Activated CD4-positive, alpha-beta T cell treated with anti-CD3 and anti-CD28 coated beads, Interleukin-2, Interleukin-6, amounts not matched to agents 100 ng/mL and 50 ng/mL, durations not matched to agents 16 hours and 8 hours (primary cell): Measurements from ENCODE around the gene GSTM3.

Experiments
- DNase-seq: peaks from one replicate; pipeline ENCODE4 v3.0.0-alpha.2; 2020

Gene GSTM3

DNA sequence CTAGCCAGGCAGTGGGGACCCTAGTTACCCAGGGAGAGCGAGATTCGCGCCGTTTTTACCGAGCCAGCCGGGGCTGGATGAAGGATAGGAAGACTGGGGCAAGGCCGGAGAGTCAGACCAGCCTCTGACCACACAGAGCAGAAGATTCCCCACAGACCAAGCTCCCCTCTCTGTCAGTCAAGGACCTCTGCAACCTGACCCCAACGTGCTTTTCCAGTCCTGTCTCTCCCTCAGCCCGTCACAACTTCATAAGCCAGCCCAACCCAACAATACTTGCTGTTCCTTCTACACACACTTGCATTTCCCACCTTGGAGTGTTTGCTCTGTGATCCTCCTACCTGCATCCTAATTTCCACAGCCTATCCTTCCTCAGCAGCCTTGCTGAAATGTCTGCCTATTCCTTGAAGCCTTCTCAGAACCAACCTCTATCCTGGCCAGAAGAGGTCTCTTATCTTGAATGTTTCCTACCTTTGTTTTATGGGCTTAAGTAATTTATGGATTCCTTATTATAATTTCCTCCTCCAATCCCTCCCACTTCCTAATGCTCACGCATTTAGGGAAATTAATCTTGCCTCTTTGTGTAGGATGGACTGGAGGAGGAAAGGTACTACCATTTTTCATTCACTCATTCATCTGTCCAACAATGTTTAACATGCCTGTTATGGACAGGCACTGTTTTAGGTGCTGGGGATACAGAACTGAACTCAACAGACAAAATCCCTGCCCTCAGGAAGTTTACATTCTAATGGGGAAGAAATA, at the start of gene GSTM3:
Gene GSTM3 (minus strand): TSS at position 424 of the 759 bp plus-strand sequence. CDS start 751 bp downstream, outside the sequence.
- no peak for DNase-seq

DNA sequence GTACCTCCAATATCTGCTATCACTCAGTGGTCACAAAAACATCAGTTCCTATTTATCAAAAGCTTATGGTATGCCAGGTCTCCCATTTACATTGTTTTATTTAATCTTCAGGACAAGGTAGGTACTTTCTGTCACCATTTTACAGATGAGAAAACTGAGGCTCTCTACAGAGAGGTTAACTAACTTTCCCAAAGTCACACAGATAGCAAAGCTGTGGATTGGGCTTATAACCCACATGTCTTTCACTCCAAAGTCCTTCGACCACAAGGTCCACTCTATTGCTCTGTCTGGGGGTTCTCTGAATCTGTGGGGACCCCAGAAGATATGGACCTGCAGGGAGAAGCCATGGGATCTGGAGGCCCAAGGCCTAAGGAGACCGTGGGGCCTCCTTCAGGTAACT, 49.5 kb upstream of the GSTM3 start:
- no peak for DNase-seq

DNA sequence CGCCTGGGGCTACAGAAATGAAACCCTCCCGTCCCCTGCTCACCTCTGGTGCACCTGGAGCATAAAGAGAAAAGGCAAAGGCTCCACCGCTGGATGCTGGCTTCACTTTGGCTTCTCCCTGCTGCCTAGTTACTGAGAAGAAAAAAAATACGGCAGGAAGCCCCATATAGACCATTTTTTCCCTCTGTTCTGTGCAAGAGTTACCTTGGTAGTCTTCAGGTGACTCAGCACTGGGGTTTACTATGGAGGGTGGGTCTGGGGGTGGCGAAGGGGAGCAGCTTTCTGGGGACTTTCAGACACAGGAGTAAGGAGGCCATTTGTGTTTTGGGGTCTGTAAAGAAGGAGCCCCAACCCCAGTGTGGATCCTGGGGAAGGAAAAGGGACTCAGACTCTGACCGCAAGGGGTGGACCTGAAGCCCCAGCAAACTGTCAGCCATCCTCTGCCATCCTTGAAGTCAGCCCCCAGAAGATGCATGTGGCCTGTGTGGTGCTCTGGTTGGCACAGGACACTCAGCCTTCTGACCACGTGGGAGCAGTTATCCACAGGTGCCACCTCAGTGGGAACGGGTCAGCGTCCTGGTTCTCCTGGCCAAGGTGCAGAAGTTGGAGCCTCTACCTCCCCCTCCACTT, 48.8 kb upstream of the GSTM3 start:
- no peak for DNase-seq

DNA sequence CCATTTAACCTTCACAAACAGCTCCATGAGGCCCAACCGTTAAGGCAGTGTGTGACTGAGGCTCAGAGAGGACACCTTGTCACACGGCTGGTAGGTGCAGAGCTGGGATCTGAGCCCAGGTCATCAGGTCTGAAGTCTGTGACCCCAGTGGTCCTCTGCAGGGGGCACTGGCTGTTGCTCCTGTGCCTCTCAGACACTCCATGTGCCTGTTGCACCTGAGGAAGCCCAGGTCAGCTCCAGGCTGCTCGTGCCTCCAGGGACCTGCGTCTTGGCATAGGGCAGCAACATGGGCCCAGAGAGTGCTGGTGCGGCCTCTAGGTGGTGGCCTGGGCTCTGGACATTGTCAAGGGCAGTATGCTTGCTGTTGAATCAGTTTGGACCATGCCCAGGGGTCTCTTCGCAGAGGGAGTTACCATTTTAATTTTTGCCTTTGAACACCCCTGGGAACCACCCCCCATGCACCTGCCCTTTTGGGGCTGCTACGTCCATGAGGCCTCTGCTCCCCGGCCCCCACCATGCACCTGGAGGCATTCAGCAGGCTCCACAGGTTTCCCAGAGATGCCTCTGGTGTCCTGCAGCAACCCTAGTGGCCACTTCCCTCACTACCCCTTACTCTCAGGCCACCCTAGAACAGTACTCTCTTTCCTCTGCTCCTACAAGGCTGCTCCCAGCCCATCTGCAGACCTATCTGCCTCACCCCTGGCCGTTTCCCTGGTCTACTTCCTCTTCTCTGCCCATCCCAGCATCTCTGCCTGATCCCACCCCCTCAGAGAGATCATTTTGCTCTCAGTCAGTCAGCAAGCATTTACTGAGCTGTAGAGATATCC, 48.1 kb upstream of the GSTM3 start:
- no peak for DNase-seq

DNA sequence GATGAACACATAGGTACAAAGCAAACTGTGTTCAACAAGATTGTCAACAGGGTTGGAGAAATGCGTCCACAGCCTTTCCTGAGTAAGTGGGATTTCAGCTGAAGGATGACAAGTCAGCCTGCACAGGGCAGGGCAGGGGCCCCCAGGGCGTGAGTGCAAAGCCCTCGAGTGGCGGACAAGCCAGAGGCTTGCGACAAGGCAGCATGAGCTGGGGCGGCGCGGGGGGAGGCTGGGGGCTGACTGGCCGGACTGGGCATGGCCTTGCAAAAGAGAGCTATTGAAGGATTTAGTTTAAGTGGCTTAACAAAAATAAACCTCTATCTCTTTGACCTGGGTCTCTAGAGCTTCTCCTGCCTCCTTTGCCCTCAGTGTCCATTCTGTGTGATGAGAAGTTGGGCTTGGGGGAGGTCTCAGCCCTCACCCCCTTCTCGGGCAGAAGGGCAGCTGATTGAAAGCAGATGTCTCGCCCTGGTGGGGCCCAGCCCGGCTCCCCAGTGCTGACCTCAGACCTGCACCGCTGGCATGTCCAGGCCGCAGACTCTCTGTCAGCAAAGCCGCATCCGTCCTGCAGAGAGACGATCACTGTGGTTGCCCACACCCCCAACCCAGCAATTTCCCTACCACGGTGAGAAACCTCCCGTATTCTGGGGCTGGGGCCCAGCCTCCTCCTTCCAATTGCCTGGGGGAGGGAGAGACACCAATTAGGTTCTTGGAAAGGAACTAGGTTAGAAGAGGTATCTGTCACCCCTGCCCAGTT, 47.2 kb upstream of the GSTM3 start:
- peak; percentile 32 for DNase-seq

DNA sequence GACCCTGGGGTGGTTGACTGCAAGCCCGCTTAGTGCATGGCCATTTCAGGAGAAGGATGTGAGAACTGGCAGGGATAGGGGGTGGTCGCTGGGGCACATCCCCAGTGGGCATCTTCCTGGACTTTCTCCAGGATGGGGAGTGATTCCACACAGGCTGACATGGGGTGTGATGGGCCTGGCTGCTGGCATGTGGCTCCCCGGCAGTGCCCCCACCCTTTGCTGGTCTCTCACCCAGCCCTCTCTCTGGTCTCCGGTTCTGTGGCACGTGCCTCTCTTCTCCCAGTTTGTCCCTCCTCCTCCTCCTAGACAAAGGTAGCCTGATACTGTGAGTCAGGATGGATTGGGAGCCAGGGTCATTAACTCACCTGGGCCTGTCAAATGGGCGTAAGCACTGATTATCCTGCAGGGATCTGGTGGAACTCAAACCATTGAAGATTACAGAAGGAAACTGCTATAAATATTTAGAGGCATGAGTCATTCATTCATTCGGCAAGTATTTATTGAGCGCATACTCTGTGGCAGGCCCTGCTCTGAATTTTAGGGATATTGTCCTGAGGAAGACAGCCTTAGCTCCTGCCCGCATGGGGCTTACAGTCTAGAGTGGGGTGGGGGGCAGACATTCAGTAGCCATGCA, 46.5 kb upstream of the GSTM3 start:
- no peak for DNase-seq

DNA sequence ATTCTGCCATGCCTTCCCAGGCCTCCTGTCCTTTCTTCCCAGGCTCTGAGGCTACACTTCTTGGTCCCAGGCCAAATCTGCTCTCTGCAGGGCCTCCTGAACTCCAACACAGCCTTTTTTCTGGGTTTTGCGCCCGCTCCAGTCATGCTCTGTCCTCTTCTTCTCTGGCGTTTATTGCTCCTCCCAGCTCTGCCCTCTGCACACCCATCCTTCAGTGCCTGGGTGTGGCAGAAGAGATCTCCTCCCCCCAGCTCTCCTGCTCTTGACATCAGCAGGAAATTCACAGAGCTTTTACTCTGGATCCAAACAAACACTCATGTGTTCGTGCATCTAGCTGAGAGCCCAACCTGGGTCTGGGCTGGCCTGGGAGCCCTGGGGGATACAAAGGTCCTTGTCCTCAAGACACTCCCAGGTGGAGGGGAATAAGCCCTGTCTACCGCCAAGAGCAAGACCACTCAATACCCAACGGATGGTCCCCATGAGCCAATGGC, 45.7 kb upstream of the GSTM3 start:
- DNase-seq: no peak

DNA sequence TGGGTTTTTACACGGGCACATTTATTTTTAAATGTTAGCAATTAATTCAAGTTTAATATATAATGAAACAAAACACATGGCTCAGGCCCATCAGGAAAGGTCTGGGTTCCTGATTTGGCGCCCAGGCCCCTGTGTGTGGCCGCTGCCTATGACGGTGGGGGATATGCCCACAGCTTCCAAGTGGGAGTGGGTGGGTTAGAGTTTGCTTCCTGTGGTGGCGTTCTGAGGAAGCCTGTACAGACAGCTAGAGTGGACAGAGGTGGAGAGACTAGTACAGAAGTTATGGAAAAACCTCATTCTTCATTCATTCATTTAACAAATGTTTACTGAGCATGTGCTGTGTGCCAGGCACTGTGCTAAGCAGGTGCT, 45.3 kb upstream of the GSTM3 start:
- DNase-seq: no peak

DNA sequence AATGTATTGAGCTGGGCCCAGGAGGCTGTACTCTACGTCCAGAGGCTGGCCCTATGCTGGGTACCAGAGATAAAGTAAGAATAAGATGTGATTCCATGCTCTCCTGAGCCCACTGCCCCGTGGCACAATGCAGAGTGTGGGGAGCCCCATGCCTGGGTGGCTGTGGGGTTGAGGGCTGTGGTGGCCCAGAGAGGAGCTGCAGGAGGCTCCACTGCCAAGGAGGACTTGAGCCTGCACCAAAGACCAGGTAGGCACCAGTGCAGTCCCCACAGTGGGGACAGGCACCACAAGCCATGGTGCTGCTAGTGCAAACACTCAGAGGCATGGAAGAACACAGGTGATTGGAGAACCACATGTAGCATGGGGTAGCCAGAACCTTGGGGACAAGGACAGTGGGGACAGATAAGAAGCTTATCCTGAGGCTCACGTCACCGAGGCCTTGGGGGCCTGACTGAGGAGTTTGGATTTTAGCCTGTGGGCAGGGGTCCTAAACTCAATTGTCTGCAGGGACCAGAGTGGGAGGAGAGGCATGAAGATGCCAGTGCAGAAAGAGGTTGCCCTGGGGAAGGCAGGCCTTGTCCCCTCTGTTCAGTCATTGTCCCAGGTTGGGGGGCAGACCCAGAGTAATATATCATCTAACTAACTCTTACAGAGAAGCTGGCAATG, 44.7 kb upstream of the GSTM3 start:
- no peak for DNase-seq

DNA sequence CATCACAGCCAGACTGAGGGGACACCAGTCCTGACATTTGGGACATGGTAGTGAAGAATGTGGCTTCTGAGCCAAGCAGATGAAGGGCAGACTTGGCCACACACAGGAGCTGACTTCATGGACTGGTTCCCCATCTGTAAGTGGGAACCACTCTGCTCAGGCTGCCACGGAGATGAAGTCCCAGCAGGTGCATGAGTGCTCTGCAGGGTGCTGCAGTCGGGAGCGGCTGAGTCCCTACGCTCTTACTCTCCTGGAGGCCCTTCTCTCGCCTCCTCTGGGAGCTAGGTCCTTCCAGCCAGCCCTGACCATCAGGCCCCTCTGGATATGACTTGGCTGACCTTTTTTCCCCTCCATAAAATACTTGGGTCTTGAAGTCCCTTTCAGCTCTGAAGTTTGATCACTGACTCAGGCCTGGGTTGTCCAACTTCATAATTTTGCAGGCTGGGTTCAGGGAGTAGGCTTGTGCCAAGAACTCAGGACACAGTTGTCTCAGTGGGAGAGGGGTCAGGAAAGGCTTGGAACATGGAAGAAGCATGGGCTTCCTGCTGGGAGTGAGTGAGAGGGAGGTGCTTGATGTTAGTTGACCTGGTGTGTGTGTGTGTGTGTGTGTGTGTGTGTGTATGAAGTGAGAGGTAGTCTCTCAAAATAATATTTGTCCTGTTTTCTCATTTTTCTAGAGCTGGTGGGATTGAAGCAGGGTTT, 43.9 kb upstream of the GSTM3 start:
- no peak for DNase-seq

DNA sequence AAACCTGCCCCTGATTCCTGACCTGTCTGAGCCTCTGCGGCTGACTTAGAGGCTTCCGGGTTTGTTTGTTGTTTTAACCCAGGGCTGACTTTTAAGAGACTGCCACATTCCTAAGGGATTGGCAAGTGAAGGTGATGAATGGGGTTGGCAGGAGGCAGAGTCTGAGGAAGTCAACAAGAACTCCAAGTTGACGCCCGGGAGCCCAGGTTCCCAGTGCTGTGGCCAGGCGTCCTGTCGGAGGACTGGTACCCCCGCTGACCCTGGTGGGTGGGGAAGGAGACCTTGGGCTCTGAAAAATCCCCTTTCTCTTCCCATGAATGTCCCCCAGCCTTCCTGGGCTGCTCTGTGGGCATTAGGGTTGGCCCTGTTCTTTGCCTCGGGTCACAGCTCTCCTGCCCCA, 42.6 kb upstream of the GSTM3 start:
- no peak for DNase-seq

DNA sequence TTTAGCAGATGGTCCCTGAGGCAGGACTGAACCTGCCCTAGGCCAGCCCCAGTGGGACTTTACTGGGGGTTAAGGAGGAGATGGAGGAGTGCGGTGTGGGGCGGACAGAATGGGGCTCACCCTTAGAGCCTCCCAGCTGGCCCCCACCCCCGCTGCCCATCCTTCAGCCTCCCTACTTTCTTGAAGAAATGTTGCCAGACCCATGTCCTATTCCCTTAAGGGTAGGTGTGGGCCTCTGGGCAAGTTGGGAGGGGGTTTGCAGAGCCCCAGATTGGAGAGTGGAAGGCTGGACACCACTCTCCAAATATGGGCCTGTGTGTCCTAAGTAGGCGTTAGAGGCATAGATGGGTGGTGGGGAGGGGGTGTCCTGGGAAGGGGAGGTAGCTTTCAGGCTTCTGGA, 42.1 kb upstream of the GSTM3 start:
- no peak for DNase-seq

DNA sequence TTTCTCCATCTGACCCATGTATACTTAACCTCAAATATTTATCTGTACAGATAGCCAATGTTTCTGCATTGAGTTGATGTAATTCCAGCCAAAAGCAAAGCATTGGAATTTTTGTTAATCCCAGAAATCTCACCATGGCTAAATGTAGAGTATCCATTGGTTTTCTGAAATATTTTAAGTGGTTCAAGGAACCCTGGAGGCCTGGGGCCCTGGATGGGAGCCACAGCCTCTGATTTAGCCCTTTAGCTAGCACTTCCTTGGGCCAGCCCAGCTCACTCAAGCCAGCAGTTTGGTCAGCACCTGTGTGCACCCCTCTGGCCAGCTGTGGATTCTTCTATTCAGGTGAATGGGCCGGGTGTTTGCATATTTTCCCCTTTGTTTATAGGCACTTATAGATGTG, 41.7 kb upstream of the GSTM3 start:
- no peak for DNase-seq

DNA sequence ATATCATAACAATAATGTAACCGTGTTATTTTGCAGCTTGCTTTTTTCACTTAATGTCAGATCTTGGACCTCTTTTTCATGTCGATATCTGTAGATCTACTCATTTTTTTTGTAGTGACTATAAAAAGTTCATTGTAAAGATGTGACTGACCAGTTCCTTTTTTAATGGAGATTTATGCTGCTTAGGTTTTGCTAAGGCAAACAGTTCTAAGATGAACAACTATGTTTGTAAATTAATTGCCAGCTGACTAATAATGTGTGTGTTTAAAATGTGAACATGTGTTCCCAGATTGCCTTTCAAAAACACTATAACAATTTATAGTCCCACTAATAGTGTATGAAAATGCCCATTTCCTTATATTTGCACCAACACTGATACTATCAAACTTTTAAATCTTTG, 41.0 kb upstream of the GSTM3 start:
- no peak for DNase-seq

DNA sequence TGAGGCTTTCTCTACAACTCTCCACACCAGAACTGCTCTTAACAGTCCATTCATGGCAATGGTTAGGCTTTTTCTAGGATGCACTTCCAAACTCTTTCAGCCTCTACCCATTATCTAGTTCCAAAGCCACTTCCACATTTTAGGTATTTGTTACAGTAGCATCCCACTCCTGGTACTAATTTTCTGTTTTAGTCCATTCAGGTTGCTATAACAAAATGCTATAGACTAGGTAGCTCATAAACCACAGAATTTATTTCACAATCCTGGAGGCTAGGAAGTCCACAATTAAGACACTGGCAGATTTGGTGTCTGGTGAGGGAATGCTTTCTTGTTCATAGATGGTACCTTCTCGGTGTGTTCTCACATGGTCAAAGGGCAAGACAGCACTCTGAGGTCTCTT, 40.1 kb upstream of the GSTM3 start:
- DNase-seq: no peak

DNA sequence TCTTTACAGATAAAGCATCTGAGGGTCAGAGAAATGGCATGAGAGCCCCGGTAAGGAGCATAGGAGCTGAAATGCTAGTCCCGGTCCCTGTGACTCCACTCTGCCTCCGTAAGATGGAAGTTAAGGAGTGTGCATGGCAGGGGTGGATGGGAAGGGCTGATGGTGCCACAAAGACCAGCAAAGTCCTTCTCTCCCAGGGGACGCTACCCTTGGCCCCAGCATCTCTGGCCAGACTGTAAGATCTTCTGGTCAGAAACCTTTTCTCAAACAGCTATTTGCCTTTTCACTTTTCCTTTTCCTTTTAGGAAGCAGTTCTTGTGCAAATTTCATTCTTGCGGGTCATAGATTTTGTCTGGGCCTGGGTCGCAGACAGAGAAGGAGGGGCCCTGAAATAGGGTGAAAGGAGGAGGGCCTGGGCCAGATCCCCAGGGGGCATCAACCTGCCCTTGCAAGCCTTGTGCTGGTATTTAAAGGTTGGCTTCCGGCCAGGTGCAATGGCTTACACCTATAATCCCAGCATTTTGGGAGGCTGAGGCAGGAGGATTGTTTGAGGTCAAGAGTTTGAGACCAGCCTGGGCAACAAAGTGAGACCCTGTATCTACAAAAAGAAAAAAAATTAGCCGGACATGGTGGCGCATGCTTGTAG, 37.3 kb upstream of the GSTM3 start:
- no peak for DNase-seq

DNA sequence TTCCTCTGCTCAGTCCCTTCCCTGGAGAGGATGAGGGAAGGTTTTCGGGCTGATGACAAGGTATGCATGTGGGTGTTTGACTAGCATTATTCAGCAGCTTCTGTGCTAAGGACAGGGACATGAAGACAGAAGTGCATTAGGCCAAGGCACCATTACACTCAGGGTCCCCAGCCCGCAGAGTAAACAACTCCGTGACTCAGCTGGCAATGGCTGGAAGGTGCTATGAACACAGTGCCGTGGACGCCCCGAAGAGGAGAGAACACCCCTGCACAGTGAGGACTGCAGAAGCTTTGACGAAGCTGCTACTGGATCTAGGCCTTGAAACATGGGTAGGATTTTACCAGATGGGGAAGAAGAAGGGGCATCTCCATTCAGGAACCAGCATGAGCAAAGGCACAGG, 36.6 kb upstream of the GSTM3 start:
- DNase-seq: no peak

DNA sequence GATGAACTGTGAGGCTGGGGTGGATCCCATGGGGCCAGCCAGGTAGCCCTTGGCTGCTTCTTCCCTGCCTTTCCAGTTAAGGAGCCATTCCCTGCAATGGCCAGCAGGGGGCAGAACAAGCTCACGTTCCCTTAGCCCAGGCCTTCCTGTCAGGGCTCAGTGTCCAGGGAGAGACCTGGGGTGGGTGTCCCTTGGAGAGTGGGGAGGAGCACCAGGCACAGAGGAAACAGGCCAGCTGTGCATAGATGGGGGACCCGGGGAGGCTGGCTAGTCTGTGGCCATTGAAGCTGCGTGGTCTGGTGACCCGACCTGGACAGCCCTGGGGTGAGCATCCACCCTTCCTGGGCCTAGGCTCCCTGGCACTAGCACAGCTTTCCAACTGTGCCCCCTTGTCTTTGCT, 36.1 kb upstream of the GSTM3 start:
- DNase-seq: peak; percentile 87

DNA sequence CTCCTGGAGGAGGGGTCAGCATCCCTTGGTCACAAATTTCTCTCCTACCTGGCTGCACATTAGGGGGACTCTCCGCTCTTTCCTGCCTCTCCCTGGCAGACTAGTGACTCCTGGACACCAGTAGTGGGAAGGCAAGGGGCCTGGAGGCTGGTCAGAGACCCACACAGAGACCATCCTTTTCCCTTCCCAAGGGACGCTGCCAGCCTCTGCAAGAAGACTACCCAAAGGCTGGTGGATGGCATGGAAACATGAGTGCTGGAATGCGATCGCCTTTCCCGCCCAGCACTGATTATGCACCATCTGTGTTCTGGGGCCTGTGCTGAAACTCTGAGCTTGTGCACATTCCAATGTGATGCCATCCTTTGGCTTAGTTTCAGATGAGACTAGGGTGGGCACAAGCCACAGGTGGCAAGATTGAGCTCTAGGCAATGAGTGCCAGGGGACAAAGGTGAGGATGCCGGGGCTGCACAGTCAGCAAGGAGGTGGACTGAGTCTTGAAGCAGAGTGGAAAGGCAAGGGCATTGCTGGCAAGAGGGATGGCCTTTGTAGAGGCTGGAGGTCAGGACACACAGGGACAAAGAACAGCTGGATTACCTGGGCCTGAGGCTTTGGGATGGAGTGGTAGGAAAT, 35.5 kb upstream of the GSTM3 start:
- no peak for DNase-seq

DNA sequence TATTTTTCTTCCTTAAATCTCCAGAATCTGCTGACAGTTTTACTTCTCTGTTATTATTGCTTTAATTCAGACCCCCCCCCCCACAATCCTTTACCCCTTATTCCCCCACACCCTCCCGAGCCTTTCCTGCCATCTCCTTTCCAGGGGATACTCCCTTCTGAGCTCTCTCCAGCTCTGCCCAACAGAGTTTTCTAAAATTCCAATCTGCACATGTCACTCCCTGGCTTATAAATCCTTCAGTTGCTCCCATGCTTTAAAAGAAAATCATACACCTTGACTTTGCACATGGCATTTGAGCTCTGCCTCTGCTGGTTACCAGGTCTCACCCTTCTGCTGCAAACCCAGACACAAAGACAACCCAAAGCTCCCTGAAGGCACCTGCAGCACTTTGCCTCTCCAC, 34.6 kb upstream of the GSTM3 start:
- no peak for DNase-seq
